HCT116 (cell line): ENCODE data around the gene TYROBP.

Source experiments
- CTCF ChIP-seq, 3 experiments: fragments of 200-600 bp in 1 of 3; sonication (generic) in 1 of 3; IDR thresholded peaks in 2 of 3; conservative IDR thresholded peaks in 1 of 3; 2 replicates each; pipeline ENCODE4 v1.5.1; 2012 to 2017; ENCODE audit warnings: low read depth in 2 of 3, low read length in 2 of 3, antibody characterized with exemption in 1 of 3, borderline replicate concordance in 1 of 3, control low read depth in 1 of 3, mild to moderate bottlenecking in 1 of 3, mixed read lengths in 1 of 3, mixed run types in 1 of 3, moderate library complexity in 1 of 3; ENCODE audit not compliant: insufficient read depth in 1 of 3
- ELF1 ChIP-seq: IDR thresholded peaks from 2 replicates; pipeline ENCODE4 v1.6.1; 2012; ENCODE audit warnings: low read depth, borderline replicate concordance
- EZH2phosphoT487 ChIP-seq: fragments of 200-600 bp; IDR thresholded peaks from 2 replicates; pipeline ENCODE4 v1.6.1; 2018; ENCODE audit warnings: antibody characterized with exemption, borderline replicate concordance
- POLR2A ChIP-seq: IDR thresholded peaks from 2 replicates; pipeline ENCODE4 v1.7.0; 2011; ENCODE audit warnings: borderline replicate concordance; ENCODE audit not compliant: insufficient read depth, insufficient read length; ENCODE audit errors: extremely low read depth
- RAD21 ChIP-seq: IDR thresholded peaks from 2 replicates; pipeline ENCODE4 v1.6.1; 2012; ENCODE audit warnings: low read depth, mild to moderate bottlenecking
- SIN3A ChIP-seq: IDR thresholded peaks from 2 replicates; pipeline ENCODE4 v1.6.1; 2012; ENCODE audit warnings: low read depth
- TCF7L2 ChIP-seq: IDR thresholded peaks from 2 replicates; pipeline ENCODE4 v1.7.0; 2011; ENCODE audit warnings: borderline replicate concordance, inconsistent platforms; ENCODE audit not compliant: insufficient read depth, insufficient read length; ENCODE audit errors: extremely low read depth
- YY1 ChIP-seq: IDR thresholded peaks from 2 replicates; pipeline ENCODE4 v1.6.1; 2011; ENCODE audit warnings: low read length, low read depth, moderate library complexity, mild to moderate bottlenecking; ENCODE audit not compliant: insufficient replicate concordance; ENCODE audit errors: extremely low read depth
- ZBTB33 ChIP-seq: IDR thresholded peaks from 2 replicates; pipeline ENCODE4 v1.6.1; 2011; ENCODE audit warnings: mild to moderate bottlenecking, low read length, moderate library complexity; ENCODE audit not compliant: insufficient replicate concordance; ENCODE audit errors: extremely low read depth
- TF ChIP-seq, protein P1 (sequence below): IDR thresholded peaks from 2 replicates; pipeline ENCODE4 v1.6.1; 2012

DNA sequence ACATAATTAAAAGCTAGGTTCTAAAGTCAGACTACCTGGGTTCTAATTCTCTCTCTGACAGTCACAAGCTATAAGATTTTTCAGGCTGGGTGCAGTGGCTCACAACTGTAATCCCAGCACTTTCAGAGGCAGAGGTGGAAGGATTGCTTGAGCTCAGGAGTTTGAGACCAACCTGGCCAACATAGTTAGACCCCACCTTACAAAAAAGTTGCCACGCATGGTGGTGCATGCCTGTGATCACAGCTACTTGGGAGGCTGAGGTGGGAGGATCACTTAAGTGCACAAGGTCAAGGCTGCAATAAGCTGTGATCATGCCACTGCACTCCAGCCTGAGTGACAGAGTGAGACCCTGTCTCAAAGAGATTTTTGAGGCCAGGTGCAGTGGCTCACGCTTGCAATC is 13.8 kb downstream of the TYROBP start:
- TF ChIP-seq ZBTB33 (no peak), RAD21 (no peak), POLR2A (no peak), CTCF (IDR thresholded peaks at IDR 0.05 in 2 of 3, conservative IDR thresholded peaks at IDR 0.05 in 1 of 3; ENCODE audit: borderline replicate concordance in 1 of 3, insufficient read depth in 1 of 3, low read depth in 2 of 3, low read length in 2 of 3) (no peak), EZH2phosphoT487 (no peak), SIN3A (no peak), YY1 (no peak), ELF1 (no peak), TCF7L2 (no peak)
- TF ChIP-seq, protein P1, sequence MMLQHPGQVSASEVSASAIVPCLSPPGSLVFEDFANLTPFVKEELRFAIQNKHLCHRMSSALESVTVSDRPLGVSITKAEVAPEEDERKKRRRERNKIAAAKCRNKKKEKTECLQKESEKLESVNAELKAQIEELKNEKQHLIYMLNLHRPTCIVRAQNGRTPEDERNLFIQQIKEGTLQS: no peak
